HG03159 (cell line): ENCODE data around the gene IFRD1.

ENCODE experiments used
- ATAC-seq: cut with Tn5 transposase; IDR thresholded peaks from one replicate; pipeline ENCODE4 v1.9.1; 2021; ENCODE audit warnings: mild to moderate bottlenecking, moderate library complexity; ENCODE audit not compliant: unreplicated experiment

Gene IFRD1

DNA sequence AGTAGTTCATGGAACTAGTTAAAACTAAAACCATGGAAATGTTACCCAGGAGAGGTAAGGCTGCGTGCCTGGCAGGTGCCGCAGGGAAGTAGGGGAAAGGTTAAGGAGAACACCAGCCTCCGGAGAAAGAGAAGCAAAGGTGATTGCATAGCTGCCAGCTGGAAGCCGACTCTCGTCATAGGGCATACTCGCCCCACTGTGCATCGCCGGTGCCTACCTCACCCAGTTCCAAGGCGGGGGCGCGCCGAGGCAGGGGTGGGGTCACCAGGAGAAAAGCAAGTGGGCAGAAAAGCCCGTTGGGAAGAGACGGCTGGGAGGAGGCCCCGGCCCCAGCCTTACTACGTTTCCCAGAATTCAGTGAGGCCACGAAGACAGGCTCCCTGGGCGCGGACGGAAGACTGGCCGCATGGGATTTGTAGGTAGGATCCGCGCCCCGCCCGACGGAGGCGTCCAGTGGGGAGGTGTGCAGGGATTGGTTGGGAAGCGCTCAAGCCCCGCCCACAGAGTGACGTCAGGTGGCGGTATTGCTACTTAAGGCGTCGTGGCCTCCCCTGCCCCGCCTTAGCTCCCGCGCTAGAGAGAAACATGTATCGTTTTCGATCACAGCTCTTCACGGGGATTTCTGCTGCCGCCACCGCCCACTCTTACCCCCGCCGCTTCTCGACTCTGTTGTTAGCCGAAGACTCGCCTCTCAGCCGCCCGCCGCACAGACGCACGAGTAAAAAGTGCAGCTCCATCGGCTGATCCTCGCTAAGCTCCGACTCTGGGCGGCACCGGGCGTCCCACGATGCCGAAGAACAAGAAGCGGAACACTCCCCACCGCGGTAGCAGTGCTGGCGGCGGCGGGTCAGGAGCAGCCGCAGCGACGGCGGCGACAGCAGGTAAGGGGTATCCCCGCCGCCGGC, at the start of gene IFRD1:
IFRD1 (plus strand) TSS at position 559 of the 905 bp plus-strand sequence; CDS start at position 788, 229 bp downstream.
- ATAC-seq = peak; percentile 71

GRCh38 chr7:112404321-112404720, 45.9 kb upstream of the IFRD1 start:
- no peak for ATAC-seq

GRCh38 chr7:112405286-112405685, 45.0 kb upstream of the IFRD1 start:
- ATAC-seq = no peak

DNA sequence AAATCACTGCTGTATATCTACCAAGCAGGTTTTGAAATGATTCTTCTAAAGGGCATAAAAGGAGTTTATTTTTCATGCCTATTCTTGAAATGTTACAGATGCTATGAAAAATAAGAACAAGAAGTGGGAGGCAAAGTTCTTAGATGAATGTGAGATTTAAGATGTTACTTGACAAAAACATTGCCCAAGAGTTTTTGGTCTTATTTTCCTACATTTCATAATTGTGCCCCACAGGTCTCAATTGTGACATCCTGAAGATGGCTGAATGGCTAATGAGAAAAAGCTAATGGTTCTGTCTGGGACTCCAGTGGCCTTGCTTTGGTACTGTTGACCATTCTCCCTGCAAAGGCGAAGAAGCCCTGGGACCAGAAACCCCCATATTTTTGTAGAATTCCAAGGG, 43.0 kb upstream of the IFRD1 start:
- ATAC-seq = no peak

GRCh38 chr7:112410092-112410491, 40.2 kb upstream of the IFRD1 start:
- no peak for ATAC-seq

DNA sequence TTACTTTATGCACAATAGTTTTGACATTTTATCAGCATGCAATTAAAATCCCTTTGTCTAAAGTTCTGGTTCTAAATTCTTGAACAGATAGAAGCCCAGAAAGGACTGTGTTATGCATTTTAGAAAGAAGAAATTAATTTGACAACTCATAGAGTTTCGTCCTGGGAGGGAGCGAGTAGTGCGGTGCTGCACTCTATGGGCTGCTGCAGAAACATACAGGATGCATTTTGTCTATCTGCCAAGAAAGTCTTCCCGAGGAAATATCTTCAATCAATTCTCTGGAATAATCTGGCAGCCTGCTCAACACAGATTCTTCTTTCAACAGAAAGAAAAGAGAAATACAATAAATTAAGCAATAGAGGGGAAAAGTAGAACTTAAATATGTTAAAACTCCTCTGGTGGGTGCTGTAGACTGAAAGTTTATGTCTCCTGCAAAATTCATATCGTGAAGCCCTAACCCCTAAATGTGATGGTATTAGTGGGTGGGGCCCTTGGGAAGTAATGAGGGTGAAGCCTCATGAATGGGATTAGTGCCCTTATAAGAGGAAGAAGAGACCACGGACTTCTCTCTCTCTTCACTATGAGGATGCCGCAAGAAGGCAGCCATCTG, 39.0 kb upstream of the IFRD1 start:
- ATAC-seq = no peak

DNA sequence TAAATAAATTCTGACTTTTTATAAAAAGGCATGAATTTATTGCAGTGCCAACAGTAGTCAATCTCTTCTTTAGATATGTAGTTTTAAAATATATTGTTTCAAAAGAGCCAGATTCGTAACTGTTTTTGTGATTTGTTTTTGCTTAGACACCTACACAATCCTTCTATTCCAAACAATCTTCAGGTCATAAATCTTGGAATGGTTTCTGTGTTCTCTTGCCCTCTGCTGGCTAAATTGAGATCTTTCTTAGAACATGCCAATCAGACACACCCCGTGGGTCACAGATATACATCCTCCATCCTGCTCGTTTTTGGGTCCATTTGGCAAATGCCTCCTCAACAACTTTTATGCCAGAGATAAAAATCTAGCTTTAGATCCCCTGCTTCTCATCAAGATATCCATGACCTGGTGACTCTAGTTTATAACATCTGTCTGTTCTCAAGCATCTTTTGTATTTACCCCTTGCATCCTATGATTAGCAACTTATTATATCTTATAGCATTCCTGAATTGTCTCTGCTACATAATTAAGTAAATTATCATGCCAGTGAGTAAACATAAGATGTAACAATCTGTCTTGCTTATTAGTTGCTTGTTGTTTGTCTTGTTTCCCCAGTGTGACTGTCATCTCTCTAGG, 35.3 kb upstream of the IFRD1 start:
- ATAC-seq = no peak

- ATAC-seq = no peak
Observed at GRCh38 chr7:112416127-112416526, 34.1 kb upstream of the IFRD1 start.

GRCh38 chr7:112419543-112420130, 30.6 kb upstream of the IFRD1 start:
- ATAC-seq = no peak

DNA sequence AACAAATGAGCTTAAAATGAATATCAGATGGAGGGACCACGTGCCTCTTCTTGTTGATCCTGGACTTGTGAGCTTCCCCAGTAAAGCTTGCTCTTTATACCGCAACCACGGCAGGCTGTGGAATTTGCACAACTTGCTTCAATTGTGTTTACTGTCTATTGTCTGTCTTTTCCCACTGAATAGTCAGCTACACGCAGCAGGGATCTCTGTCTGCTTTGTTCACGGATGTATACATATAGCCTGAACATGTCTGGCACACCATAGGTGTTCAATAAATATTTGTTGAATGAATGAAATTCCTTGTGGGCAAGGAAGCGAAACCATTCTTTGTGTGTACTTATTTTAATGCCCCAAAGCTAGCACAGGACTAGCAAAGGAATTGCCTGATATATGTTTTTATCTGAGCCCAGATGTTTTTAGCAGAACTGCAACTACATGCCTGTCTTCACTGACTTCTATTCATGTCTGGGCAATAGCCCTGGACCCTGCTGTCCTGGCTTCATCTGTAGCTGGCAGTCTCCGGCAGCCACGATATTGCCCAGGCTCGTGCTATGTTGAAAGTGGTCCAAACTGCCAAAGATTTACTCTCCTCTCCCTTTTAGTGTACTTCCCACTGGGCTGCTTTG, 29.9 kb upstream of the IFRD1 start:
- ATAC-seq = no peak

DNA sequence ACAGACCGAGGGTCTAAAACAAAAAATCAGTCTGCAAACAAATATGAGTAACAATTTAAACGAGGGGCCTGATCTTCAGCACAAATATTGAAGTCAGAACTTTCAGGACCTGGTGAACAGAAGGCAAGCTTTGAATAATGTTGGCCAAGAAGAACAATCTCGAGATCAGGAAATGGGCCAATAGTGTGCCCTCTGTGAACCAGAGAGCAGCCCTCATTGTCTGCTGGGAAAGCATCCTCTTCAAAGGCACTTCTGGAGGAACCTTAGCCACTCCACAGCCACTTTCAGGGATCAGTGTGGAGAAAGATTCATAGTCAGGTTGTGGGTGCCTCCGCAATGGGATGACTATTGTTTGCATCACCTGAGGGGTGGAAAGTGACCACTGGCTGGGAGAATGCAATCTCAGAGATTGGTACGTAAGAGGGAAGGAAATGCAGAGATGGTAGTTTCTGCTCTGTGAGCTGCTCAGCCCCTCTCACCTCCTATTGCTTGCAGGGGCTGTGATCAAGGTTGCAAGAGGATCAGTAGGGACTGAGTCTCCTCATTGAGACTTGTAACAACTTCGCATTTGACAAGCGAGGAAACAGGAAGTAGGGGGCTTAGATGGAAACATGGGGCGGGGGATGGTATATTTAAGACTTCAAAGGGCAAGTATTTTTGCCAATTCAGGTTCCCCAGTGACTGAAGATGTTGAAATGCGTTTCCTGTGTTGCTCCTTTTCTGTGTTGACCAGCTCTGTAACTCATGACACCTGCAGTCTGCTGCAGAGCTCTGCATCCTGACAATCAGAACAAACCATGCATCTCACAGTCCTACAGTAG, 28.4 kb upstream of the IFRD1 start:
- peak; percentile 56 for ATAC-seq

DNA sequence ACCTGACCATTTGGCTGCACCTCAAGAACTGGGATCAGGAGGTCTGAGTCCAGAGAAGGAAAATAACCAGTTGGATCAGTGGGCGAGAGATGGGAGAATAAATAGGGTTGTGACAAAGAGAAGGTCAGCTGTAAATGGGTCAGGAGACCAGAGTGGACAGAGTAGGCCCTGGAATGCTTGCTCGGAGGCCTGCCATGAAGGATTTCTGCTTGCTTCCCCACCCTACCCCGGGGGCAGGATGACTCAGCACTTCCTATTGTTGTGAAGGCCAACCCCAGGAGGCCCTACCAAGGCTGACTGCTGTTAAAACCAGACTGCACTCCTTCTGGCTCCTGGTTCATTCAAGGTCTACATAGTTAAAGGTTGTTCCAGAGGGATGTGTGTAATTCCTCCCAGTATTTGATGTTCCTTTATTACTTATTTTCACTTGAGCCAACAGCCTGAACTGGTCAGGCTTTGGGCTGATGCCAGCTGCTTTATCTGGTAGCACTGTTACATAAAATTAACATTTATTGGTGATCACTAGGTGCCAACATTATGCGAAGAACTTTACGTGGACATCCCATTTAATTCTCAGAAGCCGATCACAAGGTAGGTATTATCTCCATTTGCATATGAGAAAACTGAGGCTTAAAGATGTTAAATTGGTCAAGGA, 27.3 kb upstream of the IFRD1 start:
- ATAC-seq = no peak

DNA sequence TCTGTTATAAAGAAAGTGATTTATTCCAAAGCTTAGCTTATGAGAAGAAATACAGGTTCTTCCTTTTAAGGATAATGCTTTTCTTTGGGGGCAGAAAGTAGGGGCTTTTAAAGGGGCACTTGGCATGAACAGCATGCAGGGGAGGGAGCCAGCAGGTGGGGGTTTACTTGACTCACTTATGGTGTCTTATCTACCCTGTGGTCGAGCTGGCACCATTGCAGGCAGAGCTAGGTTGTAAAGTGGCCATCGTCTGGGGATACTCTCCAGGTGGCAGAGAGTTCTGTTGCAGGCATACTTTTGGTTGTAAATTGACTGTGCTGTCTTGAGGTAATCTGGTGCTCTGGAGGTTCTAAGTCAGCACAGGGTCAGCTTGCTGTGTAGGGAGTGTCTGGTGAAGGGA, 26.3 kb upstream of the IFRD1 start:
- ATAC-seq = no peak

DNA sequence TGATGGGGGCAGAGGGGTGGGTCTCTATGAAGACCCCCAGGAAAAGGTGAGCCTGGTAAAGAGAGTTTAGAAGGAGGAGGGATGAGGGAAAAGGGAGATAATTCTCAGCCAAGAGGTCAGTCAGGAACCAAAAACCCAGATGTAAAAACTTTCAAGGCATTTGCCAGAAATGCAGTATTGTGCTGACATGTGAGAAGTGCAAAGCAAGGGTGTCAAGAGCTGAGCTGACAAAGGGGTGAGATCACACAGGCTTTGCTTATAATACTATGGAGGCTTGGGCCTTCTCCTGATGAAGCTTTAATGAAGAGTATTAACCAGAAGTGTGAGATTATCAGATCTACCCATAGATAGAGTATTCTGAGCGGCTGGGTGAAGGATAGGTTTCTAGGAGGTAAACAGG, 22.3 kb upstream of the IFRD1 start:
- no peak for ATAC-seq

DNA sequence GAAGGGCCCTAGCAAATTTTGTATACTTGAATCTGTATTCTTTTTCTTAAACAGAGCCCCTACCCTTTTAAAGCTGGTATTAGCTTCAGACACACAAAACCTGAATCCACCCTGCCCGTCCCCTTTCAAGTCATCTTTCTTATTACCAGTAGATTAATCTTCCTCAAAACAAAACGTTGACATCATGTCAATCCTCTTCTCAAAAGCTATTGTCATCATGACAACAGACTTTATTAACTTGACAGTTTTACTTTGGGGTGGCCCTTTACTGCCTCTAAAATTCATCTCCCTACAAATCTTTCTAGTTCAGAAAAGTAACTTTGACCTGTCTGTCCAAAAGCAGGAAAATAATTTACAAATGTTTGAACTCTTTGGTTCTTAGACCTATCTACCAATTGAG, 21.5 kb upstream of the IFRD1 start:
- ATAC-seq = no peak

DNA sequence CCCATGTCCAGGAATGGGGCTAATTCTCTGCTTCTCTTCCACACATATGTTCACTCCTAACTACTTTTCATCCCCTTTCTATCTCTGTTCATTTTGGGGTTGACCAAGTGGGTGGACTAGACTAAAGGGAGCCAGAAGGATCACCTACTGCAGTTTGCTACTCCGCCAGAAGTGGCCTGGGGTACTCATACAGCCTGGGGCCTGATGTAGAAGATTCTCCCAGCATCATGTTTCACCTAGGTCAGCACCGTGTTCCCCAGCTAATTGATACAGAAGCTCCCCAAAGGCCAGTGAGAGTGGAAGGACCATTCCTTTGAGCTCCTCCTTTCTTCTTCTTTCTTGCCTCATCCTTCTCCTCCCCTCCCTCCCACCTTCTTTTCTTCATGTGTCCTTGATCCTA, 19.6 kb upstream of the IFRD1 start:
- no peak for ATAC-seq

DNA sequence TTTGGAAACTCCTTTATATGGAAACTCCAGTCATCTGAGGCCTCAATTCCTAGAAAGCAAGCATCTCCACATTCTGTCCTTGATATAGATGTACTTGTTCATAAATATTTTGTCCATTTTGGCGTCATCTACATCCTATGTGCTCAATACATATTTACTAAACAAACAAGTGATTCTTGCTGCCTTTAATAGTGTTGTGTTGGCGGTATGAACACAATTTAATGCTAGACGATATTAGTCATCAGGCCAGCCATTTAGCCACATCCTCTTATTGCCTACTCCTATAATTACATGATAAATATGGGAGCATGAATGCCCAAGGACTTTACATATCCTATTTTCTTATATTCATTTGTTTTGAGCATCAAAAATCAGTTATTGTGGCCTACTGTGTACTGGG, 18.5 kb upstream of the IFRD1 start:
- ATAC-seq = no peak

DNA sequence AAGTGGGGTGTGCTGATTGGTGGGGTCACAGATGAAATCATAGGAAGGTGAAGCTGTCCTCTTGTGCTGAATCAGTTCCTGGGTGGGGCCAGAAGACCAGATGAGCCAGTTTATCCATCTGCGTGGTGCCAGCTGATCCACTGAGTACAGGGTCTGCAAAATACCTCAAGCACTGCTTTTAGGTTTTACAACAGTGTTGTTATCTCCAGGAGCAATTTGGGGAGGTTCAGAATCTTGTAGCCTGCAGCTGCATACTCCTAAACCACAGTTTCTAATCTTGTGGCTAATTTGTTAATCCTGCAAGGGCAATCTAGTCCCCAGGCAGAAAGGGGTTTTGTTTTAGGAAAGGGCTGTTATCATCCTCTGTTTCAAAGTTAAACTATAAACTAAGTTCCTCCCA, 17.0 kb upstream of the IFRD1 start:
- no peak for ATAC-seq

- no peak for ATAC-seq
Observed at GRCh38 chr7:112437072-112437471, 13.2 kb upstream of the IFRD1 start.

DNA sequence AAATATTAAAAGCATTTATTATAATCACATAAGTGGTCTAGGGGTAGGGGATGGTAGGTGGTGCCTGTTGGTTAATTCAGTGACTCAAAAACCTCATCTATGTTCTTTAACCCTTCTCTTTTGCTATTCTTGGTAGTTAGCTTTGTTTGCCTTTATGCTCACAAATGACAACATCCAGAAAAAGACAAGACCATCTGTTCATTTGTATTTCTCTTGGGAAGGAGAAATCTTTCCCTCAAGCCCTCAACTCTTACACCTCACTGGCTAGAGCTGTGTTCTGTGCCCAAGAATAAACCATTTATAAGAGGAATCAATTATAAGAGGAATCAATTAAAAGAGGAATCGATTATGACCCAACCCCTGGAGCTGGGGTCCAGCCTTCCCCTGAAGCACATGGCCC, 10.8 kb upstream of the IFRD1 start:
- no peak for ATAC-seq
